AG04450 (cell line): ENCODE data around the gene FLNB. TPM values are rescaled to one million over a fixed set of nuclear protein-coding genes. Genes with fewer than 3 reads are reported as not detected.
"Not testable (repeated sequence)": the region's sequence is repeated elsewhere in the genome, so short reads cannot be mapped to it uniquely, and the experiment has no call there.

Experiments used
- CTCF ChIA-PET: fragments of 300-600, 350-600 bp; formaldehyde crosslinking; extraction: SDS; loops from one replicate; lab custom pipeline; 2022; ENCODE audit warnings: antibody characterized with exemption, inconsistent platforms; lab: Charles Lee
- POLR2A ChIA-PET: fragments of 350-600 bp; formaldehyde crosslinking; extraction: SDS; loops from one replicate; lab custom pipeline; 2021; ENCODE audit warnings: antibody characterized with exemption, inconsistent platforms; lab: Yijun Ruan, JAX
- DNase-seq: peaks from one replicate; pipeline ENCODE4 v3.0.0-alpha.2; 2011; ENCODE audit warnings: low read depth, low spot score
- H3K27ac ChIP-seq: one replicate; pipeline ENCODE4 v1.5.1; 2012; ENCODE audit warnings: low read depth, low read length, control low read depth
- H3K27me3 ChIP-seq: one replicate; pipeline ENCODE4 v1.6.0; 2012; ENCODE audit warnings: low read length; ENCODE audit not compliant: control insufficient read depth, insufficient read depth
- H3K4me3 ChIP-seq: 2 replicates; pipeline ENCODE4 v1.5.1; 2011; ENCODE audit warnings: mild to moderate bottlenecking, low read depth, low read length, control low read depth
- H3K9me3 ChIP-seq: 2 replicates; pipeline ENCODE4 v1.5.1; 2012; ENCODE audit warnings: low read length; ENCODE audit not compliant: control insufficient read depth, insufficient read depth
- polyA plus RNA-seq: library from polyadenylated mRNA; depleted of rRNA; stranded (reverse); fragments of >200 nt; gene quantifications from 2 replicates; pipeline ENCODE4 v1.2.3, GENCODE V29; 2011
- TF ChIP-seq, protein P1 (sequence below): IDR thresholded peaks from 2 replicates; pipeline ENCODE4 v1.5.1; 2011; ENCODE audit warnings: low read depth, low read length, control low read depth, inconsistent platforms

FLNB gene
- polyA plus RNA-seq, 1 experiment, result 89.6 TPM

DNA sequence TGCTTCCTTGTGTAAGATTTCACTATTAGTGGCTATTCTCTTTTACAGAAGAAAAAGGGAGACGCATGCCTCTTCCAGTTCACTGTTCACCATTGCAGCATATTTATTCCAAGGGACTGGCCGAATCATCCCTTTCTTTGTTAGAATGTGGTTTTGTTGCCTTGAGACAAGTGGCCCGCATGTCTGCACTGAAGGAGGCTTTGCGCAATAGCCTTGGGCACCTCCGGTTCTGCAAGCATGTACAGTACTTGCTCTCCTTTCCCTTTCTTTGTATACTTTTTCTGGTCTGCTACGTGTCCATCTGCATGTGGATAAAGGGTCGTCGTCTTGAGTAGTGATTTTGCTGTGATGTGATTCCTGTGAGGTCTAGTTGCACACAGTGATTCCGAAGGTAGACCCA, 43.0 kb downstream of the FLNB start:
- ChIA-PET CTCF (interaction anchor here (0.7 kb wide), 1 partner anchor 105 kb away, joined by 4 read pairs; no protein-coding TSS in a partner anchor), POLR2A (interaction anchor here (2.6 kb wide), 1 partner anchor 8 kb away, joined by 18 read pairs; no protein-coding TSS in a partner anchor)

GRCh38 chr3:58051658-58052261, 43.5 kb downstream of the FLNB start:
- CTCF ChIA-PET, result interaction anchor here (0.6 to 0.7 kb wide), 2 partner anchors 106 to 186 kb away, joined by 3 to 4 read pairs; no protein-coding TSS in a partner anchor
- POLR2A ChIA-PET, result interaction anchor here (0.8 to 2.0 kb wide), 5 partner anchors 9 to 42 kb away, joined by 3 to 13 read pairs (median 3); no protein-coding TSS in a partner anchor
- not testable (repeated sequence) for H3K4me3 ChIP-seq

More for the DNA sequence above, 43.0 kb downstream of the FLNB start:
- TF ChIP-seq, protein P1, sequence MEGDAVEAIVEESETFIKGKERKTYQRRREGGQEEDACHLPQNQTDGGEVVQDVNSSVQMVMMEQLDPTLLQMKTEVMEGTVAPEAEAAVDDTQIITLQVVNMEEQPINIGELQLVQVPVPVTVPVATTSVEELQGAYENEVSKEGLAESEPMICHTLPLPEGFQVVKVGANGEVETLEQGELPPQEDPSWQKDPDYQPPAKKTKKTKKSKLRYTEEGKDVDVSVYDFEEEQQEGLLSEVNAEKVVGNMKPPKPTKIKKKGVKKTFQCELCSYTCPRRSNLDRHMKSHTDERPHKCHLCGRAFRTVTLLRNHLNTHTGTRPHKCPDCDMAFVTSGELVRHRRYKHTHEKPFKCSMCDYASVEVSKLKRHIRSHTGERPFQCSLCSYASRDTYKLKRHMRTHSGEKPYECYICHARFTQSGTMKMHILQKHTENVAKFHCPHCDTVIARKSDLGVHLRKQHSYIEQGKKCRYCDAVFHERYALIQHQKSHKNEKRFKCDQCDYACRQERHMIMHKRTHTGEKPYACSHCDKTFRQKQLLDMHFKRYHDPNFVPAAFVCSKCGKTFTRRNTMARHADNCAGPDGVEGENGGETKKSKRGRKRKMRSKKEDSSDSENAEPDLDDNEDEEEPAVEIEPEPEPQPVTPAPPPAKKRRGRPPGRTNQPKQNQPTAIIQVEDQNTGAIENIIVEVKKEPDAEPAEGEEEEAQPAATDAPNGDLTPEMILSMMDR, result no peak
- H3K27me3 ChIP-seq, result no peaks in the 10 kb centered on the region
- no peaks in the 10 kb centered on the region for H3K9me3 ChIP-seq
- peak overlapping the region; percentile 92 for H3K27ac ChIP-seq
- no peak overlapping the region for H3K4me3 ChIP-seq
- no peak for DNase-seq

GRCh38 chr3:58052373-58053273, 44.4 kb downstream of the FLNB start:
- DNase-seq, result peak; percentile 86
- Histone ChIP-seq H3K4me3 (peak overlapping the region; percentile 47), H3K27me3 (no peaks in the 10 kb centered on the region), H3K9me3 (no peaks in the 10 kb centered on the region), H3K27ac (peak overlapping the region; percentile 92)
- TF ChIP-seq, protein P1, result no peak
- ChIA-PET CTCF (no interaction called here), POLR2A (interaction anchor here (0.6 to 2.0 kb wide), 8 partner anchors 10 to 77 kb away, joined by 3 to 13 read pairs (median 4); partner anchors contain the start of gene FLNB)

More at GRCh38 chr3:58051658-58052261, 43.5 kb downstream of the FLNB start:
- peak overlapping the region; percentile 92 for H3K27ac ChIP-seq
- not testable (repeated sequence) for H3K9me3 ChIP-seq, H3K27me3 ChIP-seq, DNase-seq

DNA sequence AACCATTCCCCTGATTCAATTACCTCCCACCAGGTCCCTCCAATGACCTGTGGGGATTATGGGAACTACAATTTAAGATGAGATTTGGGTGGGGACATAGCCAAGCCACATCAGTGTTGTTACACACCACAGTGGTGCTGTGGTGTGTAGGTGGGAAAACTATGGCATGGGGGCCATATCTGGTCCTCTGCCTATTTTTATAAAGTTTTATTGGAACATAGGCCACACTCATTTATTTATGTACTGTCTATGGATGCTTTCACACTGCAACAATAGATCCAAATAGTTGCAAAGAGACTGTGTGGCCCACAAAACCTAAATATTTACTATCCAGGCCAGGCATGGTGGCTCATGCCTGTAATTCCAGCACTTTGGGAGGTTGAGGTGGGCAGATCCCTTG, 46.4 kb downstream of the FLNB start:
- ChIA-PET POLR2A (no interaction called here), CTCF (interaction anchor here (0.6 kb wide), 1 partner anchor 198 kb away, joined by 3 read pairs; no protein-coding TSS in a partner anchor)
- H3K4me3 ChIP-seq, result no peak overlapping the region
- no peaks in the 10 kb centered on the region for H3K9me3 ChIP-seq
- DNase-seq, result no peak
- TF ChIP-seq, protein P1, result no peak
- H3K27me3 ChIP-seq, result no peaks in the 10 kb centered on the region
- H3K27ac ChIP-seq, result no peak overlapping the region

DNA sequence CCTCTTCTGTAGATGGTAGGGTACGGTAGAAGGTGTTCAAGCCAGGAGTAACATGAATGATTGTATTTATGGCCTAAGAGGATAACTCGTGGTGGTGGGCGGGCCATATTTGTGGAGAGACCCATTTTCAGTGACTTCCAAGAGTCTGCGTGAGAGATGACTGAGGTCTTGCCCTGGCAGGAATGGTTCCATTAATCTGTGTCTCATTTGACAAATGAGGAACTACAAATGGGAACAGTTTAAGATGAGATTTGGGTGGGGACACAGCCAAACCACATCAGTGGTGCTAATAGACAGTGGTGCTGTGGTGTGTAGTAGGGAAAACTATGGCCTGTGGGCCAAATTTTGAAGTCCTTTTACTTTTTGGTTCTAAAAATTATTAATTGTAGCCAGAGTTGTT, 47.1 kb downstream of the FLNB start:
- Histone ChIP-seq H3K9me3 (no peaks in the 10 kb centered on the region), H3K27me3 (no peaks in the 10 kb centered on the region), H3K4me3 (no peak overlapping the region), H3K27ac (no peak overlapping the region)
- DNase-seq, result no peak
- CTCF ChIA-PET, result no interaction called here
- POLR2A ChIA-PET, result no interaction called here
- TF ChIP-seq, protein P1, result no peak

- H3K9me3 ChIP-seq, CTCF ChIA-PET, H3K27me3 ChIP-seq, H3K4me3 ChIP-seq, H3K27ac ChIP-seq, DNase-seq: not testable (repeated sequence)
- POLR2A ChIA-PET, result interaction anchor here (0.6 kb wide), 1 partner anchor 41 kb away, joined by 7 read pairs; no protein-coding TSS in a partner anchor
These were observed 47.7 kb downstream of the FLNB start for GRCh38 chr3:58055891-58056290.
